OCI-LY3 (cell line): ENCODE data around the gene OR6K2.

Source experiments
- CTCF ChIP-seq: fragments of 200-600, 300-600 bp; sonication (generic); IDR thresholded peaks from 2 replicates; pipeline ENCODE4 v1.5.1; 2014; ENCODE audit warnings: antibody characterized with exemption, low read length, low read depth
- EZH2phosphoT487 ChIP-seq: fragments of 200-600 bp; shearing (Covaris generic); IDR thresholded peaks from 2 replicates; pipeline ENCODE4 v1.6.1; 2018; ENCODE audit warnings: antibody characterized with exemption, mixed run types, low read depth

DNA sequence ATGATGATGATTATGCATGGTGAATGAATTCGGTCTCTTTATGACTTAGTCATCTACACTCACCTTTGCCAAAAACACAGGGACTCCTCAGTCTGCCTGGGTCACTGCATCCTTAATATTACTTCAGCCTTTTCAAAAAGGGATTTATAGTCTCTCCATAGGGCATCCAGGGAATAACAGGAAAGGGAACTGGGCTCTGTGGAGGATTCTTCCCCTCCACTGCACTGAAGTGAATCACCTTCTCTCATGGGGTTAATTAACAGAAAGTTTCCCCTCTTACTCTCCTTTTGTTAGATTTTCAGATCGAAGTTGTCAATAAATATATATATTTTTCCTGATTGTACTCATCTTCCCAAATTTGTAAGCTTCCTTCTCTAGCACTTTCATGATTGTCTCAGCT lies 20.2 kb upstream of the OR6K2 start, which contains the start of gene OR6K3:
- no peak for TF ChIP-seq CTCF
- no peak for TF ChIP-seq EZH2phosphoT487
